ENCODE data around the gene LIN54. TPM values are rescaled to one million over a fixed set of nuclear protein-coding genes. Genes with fewer than 3 reads are reported as not detected.
"Not testable (repeated sequence)": the region's sequence is repeated elsewhere in the genome, so short reads cannot be mapped to it uniquely, and the experiment has no call there.

Gene LIN54
- total RNA-seq, 1 donor from 2014 or later: 11.1 TPM

DNA sequence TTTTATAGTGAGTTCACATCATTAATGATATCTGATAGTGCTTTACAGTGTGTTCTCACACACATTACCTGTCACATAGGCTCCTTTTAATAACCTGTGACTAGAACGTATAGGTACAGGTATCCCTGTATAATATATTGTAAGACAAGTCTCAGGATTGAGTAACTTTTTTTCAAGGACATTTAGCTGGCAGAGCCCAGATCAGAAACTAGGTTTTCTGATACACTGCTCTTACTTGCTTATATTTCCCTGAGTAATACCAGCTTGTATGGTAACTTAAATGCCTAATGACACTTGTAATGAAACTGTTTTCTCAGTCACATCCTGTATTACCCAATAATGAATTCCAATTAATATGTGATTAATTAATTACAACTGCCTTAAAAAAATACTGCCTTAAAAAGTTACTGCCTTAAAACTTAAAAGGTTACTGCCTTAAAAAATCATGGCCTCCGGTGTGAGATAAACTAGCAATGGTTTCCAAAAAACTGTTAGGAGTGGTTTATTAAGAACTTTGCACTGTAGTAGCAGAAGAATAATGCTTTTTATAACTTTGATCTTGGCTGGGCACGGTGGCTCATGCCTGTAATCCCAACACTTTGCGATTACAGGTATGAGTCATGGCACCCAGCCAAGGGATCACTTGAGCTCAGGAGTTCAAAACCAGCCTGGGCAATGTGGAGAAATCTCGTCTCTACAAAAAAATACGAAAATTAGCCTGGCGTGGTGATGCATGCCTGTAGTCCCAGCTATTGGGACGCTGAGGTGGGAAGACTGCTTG lies 36.3 kb upstream of the LIN54 start:
- H3K4me1 ChIP-seq (ENCODE audit: insufficient read depth, low read length): no peaks in the 10 kb centered on the region
- Mint-ChIP-seq H3K36me3 (ENCODE audit: low read depth, unreplicated experiment) (peaks cover 7% of the 10 kb centered on the region), H3K4me3 (ENCODE audit: unreplicated experiment) (no peak overlapping the region), H3K27ac (ENCODE audit: unreplicated experiment) (no peak overlapping the region), H3K9me3 (ENCODE audit: unreplicated experiment) (no peaks in the 10 kb centered on the region), H3K27me3 (ENCODE audit: low read depth, unreplicated experiment) (no peaks in the 10 kb centered on the region), H3K4me1 (ENCODE audit: low read depth, unreplicated experiment) (no peaks in the 10 kb centered on the region)
- DNase-seq (ENCODE audit: low read depth) (no peak), FAIRE-seq (peak; percentile 39)
- H3K79me2 ChIP-seq (ENCODE audit: insufficient read depth, low read length): peaks cover 47% of the 10 kb centered on the region
- no peaks in the 10 kb centered on the region for H3K27me3 ChIP-seq (ENCODE audit: insufficient read depth, low read length)
- H3K36me3 ChIP-seq (ENCODE audit: insufficient read depth, low read length): peaks cover 4% of the 10 kb centered on the region
- H3K4me3 ChIP-seq (ENCODE audit: insufficient read depth, low read depth, low read length): no peak overlapping the region
- no peaks in the 10 kb centered on the region for H3K9me3 ChIP-seq (ENCODE audit: insufficient read depth, low read depth, low read length)
- H3K27ac ChIP-seq (ENCODE audit: low read depth, low read length): no peak overlapping the region
- no peak overlapping the region for H3K9ac ChIP-seq (ENCODE audit: low read length)
- peaks cover 7% of the 10 kb centered on the region for H4K20me1 ChIP-seq (ENCODE audit: insufficient read depth, low read length)
- H2AFZ ChIP-seq (ENCODE audit: low read depth, low read length): no peak overlapping the region
- H3K4me2 ChIP-seq (ENCODE audit: low read length): no peak overlapping the region
- TF ChIP-seq CTCF (IDR thresholded peaks at IDR 0.05; ENCODE audit: insufficient read depth, low read depth, low read length) (no peak), EZH2 (IDR thresholded peaks at IDR 0.05; ENCODE audit: insufficient read depth, low read length) (no peak)

- Mint-ChIP-seq H3K27me3 (ENCODE audit: low read depth, unreplicated experiment) (no peaks in the 10 kb centered on the region), H3K4me1 (ENCODE audit: low read depth, unreplicated experiment) (no peaks in the 10 kb centered on the region), H3K36me3 (ENCODE audit: low read depth, unreplicated experiment) (peaks cover 2% of the 10 kb centered on the region), H3K9me3 (ENCODE audit: unreplicated experiment) (no peaks in the 10 kb centered on the region), H3K27ac (ENCODE audit: unreplicated experiment) (no peak overlapping the region), H3K4me3 (ENCODE audit: unreplicated experiment) (no peak overlapping the region)
- FAIRE-seq (no peak), DNase-seq (ENCODE audit: low read depth) (peak; percentile 63)
- TF ChIP-seq EZH2 (IDR thresholded peaks at IDR 0.05; ENCODE audit: insufficient read depth, low read length) (no peak), CTCF (IDR thresholded peaks at IDR 0.05; ENCODE audit: insufficient read depth, low read depth, low read length) (no peak)
- no peak overlapping the region for H3K4me2 ChIP-seq (ENCODE audit: low read length)
- no peaks in the 10 kb centered on the region for H3K27me3 ChIP-seq (ENCODE audit: insufficient read depth, low read length)
- H3K36me3 ChIP-seq (ENCODE audit: insufficient read depth, low read length): no peaks in the 10 kb centered on the region
- H2AFZ ChIP-seq (ENCODE audit: low read depth, low read length): no peak overlapping the region
- no peak overlapping the region for H3K4me3 ChIP-seq (ENCODE audit: insufficient read depth, low read depth, low read length)
- H3K9ac ChIP-seq (ENCODE audit: low read length): no peak overlapping the region
- H3K79me2 ChIP-seq (ENCODE audit: insufficient read depth, low read length): peaks cover 72% of the 10 kb centered on the region
- H4K20me1 ChIP-seq (ENCODE audit: insufficient read depth, low read length): peaks cover 25% of the 10 kb centered on the region
- no peaks in the 10 kb centered on the region for H3K4me1 ChIP-seq (ENCODE audit: insufficient read depth, low read length)
- no peak overlapping the region for H3K27ac ChIP-seq (ENCODE audit: low read depth, low read length)
- H3K9me3 ChIP-seq (ENCODE audit: insufficient read depth, low read depth, low read length): no peaks in the 10 kb centered on the region
These were observed 33.3 kb upstream of the LIN54 start for GRCh38 chr4:83043801-83044407.

- H3K4me1 Mint-ChIP-seq (ENCODE audit: low read depth, unreplicated experiment); H3K4me3 ChIP-seq (ENCODE audit: insufficient read depth, low read depth, low read length); H3K9ac ChIP-seq (ENCODE audit: low read length); H3K4me1 ChIP-seq (ENCODE audit: insufficient read depth, low read length); DNase-seq (ENCODE audit: low read depth); H3K36me3 ChIP-seq (ENCODE audit: insufficient read depth, low read length); H2AFZ ChIP-seq (ENCODE audit: low read depth, low read length); FAIRE-seq; H3K4me3 Mint-ChIP-seq (ENCODE audit: unreplicated experiment); H3K27me3 ChIP-seq (ENCODE audit: insufficient read depth, low read length); H3K27ac ChIP-seq (ENCODE audit: low read depth, low read length); H3K27ac Mint-ChIP-seq (ENCODE audit: unreplicated experiment); H3K36me3 Mint-ChIP-seq (ENCODE audit: low read depth, unreplicated experiment); H3K9me3 Mint-ChIP-seq (ENCODE audit: unreplicated experiment); H3K4me2 ChIP-seq (ENCODE audit: low read length); H3K27me3 Mint-ChIP-seq (ENCODE audit: low read depth, unreplicated experiment); H3K9me3 ChIP-seq (ENCODE audit: insufficient read depth, low read depth, low read length): not testable (repeated sequence)
- Histone ChIP-seq H4K20me1 (ENCODE audit: insufficient read depth, low read length) (peaks cover 27% of the 10 kb centered on the region), H3K79me2 (ENCODE audit: insufficient read depth, low read length) (peaks cover 78% of the 10 kb centered on the region)
These were observed 32.5 kb upstream of the LIN54 start for GRCh38 chr4:83043157-83043556.

Measured in astrocyte (in vitro differentiated cells and primary cell).